Ectodermal cell (in vitro differentiated cells): ENCODE data around the gene DAP.
"Not testable (repeated sequence)": the region's sequence is repeated elsewhere in the genome, so short reads cannot be mapped to it uniquely, and the experiment has no call there.

Source experiments
- H3K27ac ChIP-seq: 2 replicates; pipeline ENCODE4 v1.7.0; 2013; ENCODE audit warnings: mild to moderate bottlenecking, low read depth, low read length; ENCODE audit not compliant: insufficient read depth, poor library complexity, severe bottlenecking
- H3K27me3 ChIP-seq: 2 replicates; pipeline ENCODE4 v1.7.0; 2013; ENCODE audit warnings: mild to moderate bottlenecking, low read length; ENCODE audit not compliant: insufficient read depth, control insufficient read depth, poor library complexity, severe bottlenecking
- H3K36me3 ChIP-seq: one replicate; pipeline ENCODE4 v1.7.0; 2013; ENCODE audit warnings: low read length; ENCODE audit not compliant: control insufficient read depth, insufficient read depth
- H3K4me1 ChIP-seq: one replicate; pipeline ENCODE4 v1.7.0; 2013; ENCODE audit warnings: low read length; ENCODE audit not compliant: control insufficient read depth, insufficient read depth
- H3K4me3 ChIP-seq: 2 replicates; pipeline ENCODE4 v1.7.0; 2013; ENCODE audit warnings: low read depth, low read length, control low read depth; ENCODE audit not compliant: insufficient read depth
- H3K9me3 ChIP-seq: 2 replicates; pipeline ENCODE4 v1.7.0; 2013; ENCODE audit warnings: mild to moderate bottlenecking, low read length, moderate library complexity; ENCODE audit not compliant: control insufficient read depth
- WGBS, 2 experiments: methylation state at CpG; one replicate each; pipeline ENCODE4 v1.1.7; 2013; ENCODE audit warnings: missing lambda C conversion rate in 2 of 2; 5-methylcytosine and 5-hydroxymethylcytosine counted together

Gene DAP

DNA sequence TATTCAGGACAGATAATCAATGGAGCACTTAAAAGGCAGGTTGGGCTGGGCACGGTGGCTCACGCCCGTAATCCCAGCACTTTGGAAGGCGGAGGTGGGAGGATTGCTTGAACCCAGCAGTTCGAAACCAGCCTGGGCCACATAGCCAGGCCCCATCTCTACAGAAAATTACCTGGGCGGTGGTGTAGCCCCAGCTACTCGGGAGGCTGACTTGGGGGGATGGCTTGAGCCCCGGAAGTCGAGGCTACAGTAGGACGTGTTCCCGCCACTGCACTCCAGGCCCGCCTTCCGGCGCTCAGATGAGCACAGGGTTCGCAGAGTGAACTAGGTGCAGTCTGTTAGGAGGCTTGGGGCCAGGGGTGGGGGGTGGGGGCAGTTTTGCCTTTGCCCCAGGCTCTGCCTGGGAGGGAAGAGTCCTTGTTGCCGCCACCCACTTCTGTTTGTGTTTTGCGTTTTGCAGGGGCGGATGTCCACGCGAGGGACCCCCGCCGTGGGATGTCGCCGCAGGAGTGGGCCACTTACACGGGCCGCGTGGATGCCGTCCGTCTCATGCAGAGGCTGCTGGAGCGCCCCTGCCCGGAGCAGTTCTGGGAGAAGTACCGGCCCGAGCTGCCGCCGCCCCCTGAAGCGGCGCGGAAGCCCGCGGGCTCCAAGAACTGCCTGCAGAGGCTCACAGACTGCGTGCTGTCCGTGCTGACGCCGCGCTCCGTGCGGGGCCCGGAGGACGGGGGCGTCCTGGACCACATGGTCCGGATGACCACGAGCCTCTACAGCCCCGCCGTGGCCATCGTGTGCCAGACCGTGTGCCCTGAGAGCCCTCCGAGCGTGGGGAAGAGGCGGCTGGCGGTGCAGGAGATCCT, 112.0 kb downstream of the DAP start:
- WGBS, 2 experiments: 96 to 97% methylated on average over 60 of the region's 60 CpGs
- no peak overlapping the region for H3K4me3 ChIP-seq
- H3K9me3 ChIP-seq: no peaks in the 10 kb centered on the region
- no peak overlapping the region for H3K27ac ChIP-seq
- no peaks in the 10 kb centered on the region for H3K36me3 ChIP-seq
- no peaks in the 10 kb centered on the region for H3K27me3 ChIP-seq
- no peaks in the 10 kb centered on the region for H3K4me1 ChIP-seq

DNA sequence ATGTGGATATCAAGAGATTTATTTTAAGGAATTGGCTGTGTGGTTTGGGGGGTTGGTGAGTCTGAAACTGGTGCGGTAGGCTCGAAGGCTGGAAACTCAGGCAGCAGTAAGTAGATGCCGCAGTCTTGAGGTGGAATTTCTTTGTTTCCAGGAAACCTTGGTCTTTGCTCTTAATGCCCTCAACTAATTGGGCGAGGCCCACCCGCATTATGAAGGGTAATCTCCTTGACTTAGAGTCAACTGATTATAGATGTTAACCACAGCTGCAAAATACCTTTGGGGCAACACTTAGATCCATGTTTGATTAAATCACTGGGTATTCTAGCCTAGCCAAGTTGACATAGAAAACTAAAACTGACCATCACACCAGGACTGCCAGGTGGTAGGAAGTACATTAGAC, 113.4 kb downstream of the DAP start:
- no peaks in the 10 kb centered on the region for H3K36me3 ChIP-seq
- WGBS, 2 experiments: 92 to 97% methylated on average over 5 of the region's 5 CpGs
- no peaks in the 10 kb centered on the region for H3K27me3 ChIP-seq
- no peaks in the 10 kb centered on the region for H3K4me1 ChIP-seq
- H3K4me3 ChIP-seq: no peak overlapping the region
- H3K27ac ChIP-seq: no peak overlapping the region
- H3K9me3 ChIP-seq: no peaks in the 10 kb centered on the region

DNA sequence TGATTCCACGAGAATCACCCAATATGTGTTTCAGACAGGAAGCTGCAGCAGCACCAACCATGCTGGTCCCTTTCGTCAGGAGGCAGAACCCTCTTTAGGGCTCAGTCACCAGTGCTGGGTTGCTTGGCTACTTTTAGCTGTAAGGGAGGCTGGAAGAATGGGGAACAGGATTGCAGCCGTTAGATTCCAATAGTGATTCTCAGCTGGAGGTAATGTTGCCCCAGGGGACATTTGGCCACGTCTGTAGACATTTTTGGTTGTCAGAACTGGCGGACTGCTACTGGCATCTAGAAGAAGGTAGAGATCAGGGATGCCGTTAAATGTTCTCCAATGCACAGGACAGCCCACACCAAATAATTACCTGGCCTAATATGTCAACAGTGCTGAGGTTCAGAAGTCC, 115.4 kb downstream of the DAP start:
- Histone ChIP-seq H3K27me3 (no peaks in the 10 kb centered on the region), H3K9me3 (no peaks in the 10 kb centered on the region), H3K27ac (no peak overlapping the region), H3K4me3 (no peak overlapping the region), H3K36me3 (no peaks in the 10 kb centered on the region), H3K4me1 (no peaks in the 10 kb centered on the region)
- 84 to 89% methylated on average over 6 of the region's 6 CpGs for WGBS, 2 experiments

DNA sequence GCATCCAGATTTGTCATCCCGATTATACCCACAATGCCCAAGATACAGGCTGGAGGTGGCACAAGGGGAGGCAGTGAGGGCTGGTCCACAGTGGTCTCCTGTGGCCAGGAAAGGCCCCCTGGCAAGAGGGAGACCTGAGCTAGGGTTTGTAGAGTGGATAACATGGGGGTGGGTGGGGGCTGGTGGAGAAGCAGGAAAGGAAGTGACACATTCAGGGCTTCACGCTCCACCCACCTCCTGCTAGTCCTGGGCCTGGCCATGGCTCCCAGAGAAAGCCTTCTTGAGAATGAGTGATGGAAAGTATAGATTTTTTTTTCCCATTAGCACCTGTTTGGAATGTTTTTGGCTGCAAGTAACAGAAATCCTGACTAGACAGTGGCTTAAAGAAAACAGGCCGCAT, 115.9 kb downstream of the DAP start:
- no peaks in the 10 kb centered on the region for H3K9me3 ChIP-seq
- H3K4me3 ChIP-seq: no peak overlapping the region
- H3K4me1 ChIP-seq: no peaks in the 10 kb centered on the region
- no peaks in the 10 kb centered on the region for H3K27me3 ChIP-seq
- no peaks in the 10 kb centered on the region for H3K36me3 ChIP-seq
- 93 to 99% methylated on average over 3 of the region's 3 CpGs for WGBS, 2 experiments
- H3K27ac ChIP-seq: no peak overlapping the region

DNA sequence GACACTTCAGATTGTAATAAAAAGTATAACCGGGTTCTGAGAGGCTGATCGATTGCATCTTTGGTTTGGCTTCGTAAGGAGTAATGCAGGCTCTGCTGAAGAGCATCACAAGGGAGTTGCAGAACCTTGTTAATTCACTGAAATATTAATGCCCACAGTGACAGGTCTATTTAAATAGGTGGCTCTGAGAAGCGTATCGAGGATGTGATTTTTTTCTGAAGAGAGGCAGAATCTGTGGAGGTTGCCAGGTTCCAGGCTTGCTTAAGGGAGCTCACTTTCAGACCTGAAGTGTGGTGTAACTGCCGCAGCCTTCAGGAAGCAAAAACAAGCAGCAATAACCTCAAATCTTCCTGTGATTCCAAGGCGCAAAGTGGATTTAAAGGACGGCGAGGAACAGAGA, 116.8 kb downstream of the DAP start:
- H3K9me3 ChIP-seq: no peaks in the 10 kb centered on the region
- no peaks in the 10 kb centered on the region for H3K4me1 ChIP-seq
- no peaks in the 10 kb centered on the region for H3K27me3 ChIP-seq
- no peak overlapping the region for H3K27ac ChIP-seq
- H3K4me3 ChIP-seq: no peak overlapping the region
- 84 to 86% methylated on average over 9 of the region's 9 CpGs for WGBS, 2 experiments
- no peaks in the 10 kb centered on the region for H3K36me3 ChIP-seq

DNA sequence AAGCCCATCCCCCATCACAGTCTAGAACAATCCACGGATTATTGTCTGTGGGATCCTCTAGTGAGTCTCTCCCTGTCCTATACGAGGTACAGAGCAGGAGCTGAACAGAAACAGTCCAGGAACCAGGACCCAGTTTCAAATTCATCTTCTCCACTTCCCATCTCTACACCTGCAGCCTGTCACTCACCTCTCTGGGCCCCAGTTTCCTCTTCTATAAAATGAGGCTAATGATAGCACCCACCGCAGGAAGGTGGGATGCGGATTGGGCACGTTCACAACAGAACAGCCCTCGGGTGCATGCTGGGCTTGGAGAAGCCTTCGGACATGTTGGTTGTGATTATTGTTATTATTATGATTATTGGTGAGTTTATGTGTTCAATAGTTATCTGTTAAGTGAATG, 118.7 kb downstream of the DAP start:
- no peaks in the 10 kb centered on the region for H3K9me3 ChIP-seq
- H3K4me1 ChIP-seq: peaks cover 5% of the 10 kb centered on the region
- no peak overlapping the region for H3K4me3 ChIP-seq
- H3K27ac ChIP-seq: no peak overlapping the region
- H3K27me3 ChIP-seq: no peaks in the 10 kb centered on the region
- H3K36me3 ChIP-seq: no peaks in the 10 kb centered on the region
- WGBS, 2 experiments: 90 to 92% methylated on average over 7 of the region's 7 CpGs

DNA sequence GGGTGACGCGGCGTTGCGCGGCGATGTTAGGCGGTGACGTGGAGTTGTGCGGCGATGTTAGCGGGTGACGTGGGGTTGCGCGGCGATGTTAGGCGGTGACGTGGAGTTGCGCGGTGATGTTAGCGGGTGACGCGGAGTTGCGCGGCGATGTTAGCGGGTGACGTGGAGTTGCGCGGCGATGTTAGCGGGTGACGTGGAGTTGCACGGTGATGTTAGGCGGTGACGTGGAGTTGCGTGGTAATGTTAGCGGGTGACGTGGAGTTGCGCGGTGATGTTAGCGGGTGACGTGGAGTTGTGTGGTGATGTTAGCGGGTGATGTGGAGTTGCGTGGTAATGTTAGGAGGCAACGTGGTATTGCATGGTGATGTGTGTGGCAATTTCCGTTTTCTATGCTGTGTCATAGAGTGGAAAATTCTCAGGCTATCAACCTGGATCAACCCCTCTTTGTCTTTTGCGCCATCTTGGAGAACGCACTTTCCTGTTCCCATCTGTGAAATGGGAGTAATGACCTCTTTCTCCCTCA, 121.1 kb downstream of the DAP start:
- Histone ChIP-seq H3K4me1 (peaks cover 12% of the 10 kb centered on the region), H3K9me3 (no peaks in the 10 kb centered on the region), H3K4me3 (no peak overlapping the region), H3K27ac (no peak overlapping the region), H3K27me3 (peaks cover 4% of the 10 kb centered on the region), H3K36me3 (no peaks in the 10 kb centered on the region)
- 95 to 98% methylated on average over 26 to 31 of the region's 48 CpGs for WGBS, 2 experiments

DNA sequence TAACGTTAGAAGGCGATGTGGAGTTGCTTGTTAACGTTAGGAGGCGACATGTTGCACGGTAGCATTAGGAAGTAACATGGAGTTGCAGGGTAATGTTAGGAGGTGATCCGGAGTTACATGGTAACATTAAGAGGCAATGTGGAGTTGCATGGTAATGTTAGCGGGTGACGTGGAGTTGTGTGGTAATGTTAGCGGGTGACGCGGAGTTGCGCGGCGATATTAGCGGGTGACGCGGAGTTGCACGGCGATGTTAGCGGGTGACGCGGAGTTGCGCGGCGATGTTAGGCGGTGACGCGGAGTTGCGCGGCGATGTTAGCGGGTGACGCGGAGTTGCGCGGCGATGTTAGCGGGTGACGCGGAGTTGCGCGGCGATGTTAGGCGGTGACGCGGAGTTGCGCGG, 122.3 kb downstream of the DAP start:
- H3K4me3 ChIP-seq, H3K27me3 ChIP-seq, H3K36me3 ChIP-seq, H3K27ac ChIP-seq, H3K9me3 ChIP-seq: not testable (repeated sequence)
- 93 to 94% methylated on average over 20 to 30 of the region's 48 CpGs for WGBS, 2 experiments
- peaks cover 12% of the 10 kb centered on the region for H3K4me1 ChIP-seq

DNA sequence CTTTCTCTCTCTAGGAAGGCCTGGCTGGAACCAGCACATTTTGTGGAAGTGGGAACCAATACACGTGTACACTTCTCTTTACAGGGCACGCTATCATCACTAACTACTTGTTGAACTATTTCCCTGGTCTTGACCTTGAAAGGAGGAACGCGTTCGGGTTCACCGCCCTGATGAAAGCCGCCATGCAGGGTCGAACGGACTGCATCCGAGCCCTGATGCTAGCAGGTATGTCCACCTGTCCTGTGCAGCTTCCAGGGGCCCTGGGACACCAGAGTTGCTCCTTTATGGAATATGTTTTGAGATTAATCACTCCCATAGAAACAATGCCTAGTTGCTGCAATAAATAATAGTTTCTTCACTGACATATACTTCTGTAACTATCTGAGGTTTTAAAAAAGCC, 123.1 kb downstream of the DAP start:
- peaks cover 4% of the 10 kb centered on the region for H3K27me3 ChIP-seq
- H3K27ac ChIP-seq: no peak overlapping the region
- 65 to 69% methylated on average over 10 of the region's 10 CpGs for WGBS, 2 experiments
- peaks cover 12% of the 10 kb centered on the region for H3K4me1 ChIP-seq
- H3K36me3 ChIP-seq: no peaks in the 10 kb centered on the region
- no peaks in the 10 kb centered on the region for H3K9me3 ChIP-seq
- no peak overlapping the region for H3K4me3 ChIP-seq

DNA sequence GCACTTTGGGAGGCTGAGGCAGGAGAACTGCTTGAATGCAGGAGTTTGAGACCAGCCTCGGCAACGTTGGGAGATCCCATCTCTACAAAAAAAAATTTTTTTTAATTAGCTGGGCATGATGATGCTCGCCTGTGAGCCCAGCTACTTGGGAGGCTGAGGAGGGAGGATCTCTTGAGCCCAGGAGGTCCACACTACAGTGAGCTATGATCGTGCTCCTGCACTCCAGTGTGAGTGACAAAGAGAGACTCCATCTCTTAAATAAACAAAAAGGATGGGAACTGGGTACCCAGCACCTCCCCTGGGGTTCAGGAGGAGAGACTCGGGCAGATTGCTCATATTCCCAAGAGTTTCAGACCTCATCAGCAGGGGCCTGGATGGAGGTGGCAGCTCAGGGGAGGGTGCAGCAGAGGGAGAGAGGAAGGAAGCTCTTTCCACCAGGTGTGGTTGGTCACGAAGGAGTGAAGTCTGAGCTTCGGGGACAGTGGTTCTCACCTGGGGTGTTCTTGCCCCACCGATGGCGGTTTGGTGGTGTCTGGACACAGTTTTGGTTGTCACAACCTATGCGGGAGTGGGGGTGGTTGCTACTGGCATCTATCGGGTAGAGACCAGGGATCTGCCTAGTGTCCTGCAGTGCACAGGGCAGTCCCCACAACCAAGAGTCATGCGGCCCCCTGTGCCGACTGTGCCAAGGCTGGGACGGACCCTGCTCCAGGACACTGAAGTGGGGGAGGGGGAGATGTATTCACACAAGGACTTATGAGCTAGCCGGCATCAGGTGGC, 124.5 kb downstream of the DAP start:
- Histone ChIP-seq H3K9me3 (no peaks in the 10 kb centered on the region), H3K4me1 (peaks cover 14% of the 10 kb centered on the region), H3K27ac (no peak overlapping the region), H3K27me3 (peaks cover 4% of the 10 kb centered on the region), H3K4me3 (no peak overlapping the region), H3K36me3 (no peaks in the 10 kb centered on the region)
- WGBS, 2 experiments: 73 to 79% methylated on average over 15 of the region's 15 CpGs
